Sigmoid colon (tissue), 7 donors: Measurements from ENCODE around the gene GLI3. TPM values are rescaled to one million over a fixed set of nuclear protein-coding genes. Genes with fewer than 3 reads are reported as not detected.
A peak's percentile ranks its signal among the peaks of the same experiment; 100 is the strongest.

ENCODE experiments used
- DNase-seq: peaks from one replicate; pipeline ENCODE4 v3.0.0-alpha.2; 2019
- H3K27ac ChIP-seq, 4 donors: fragments of 200-600 bp; sonication (generic); one replicate each; pipeline ENCODE4 v1.5.1; 2016 to 2019; ENCODE audit warnings: mild to moderate bottlenecking in 1 of 4
- H3K27me3 ChIP-seq, 3 donors: fragments of 200-600 bp; sonication (generic); one replicate each; pipeline ENCODE4 v1.5.1; 2019; ENCODE audit warnings: mild to moderate bottlenecking in 1 of 3
- H3K36me3 ChIP-seq, 4 donors: fragments of 200-600 bp; sonication (generic); one replicate each; pipeline ENCODE4 v1.5.1; 2016 to 2019
- H3K4me1 ChIP-seq, 4 donors: fragments of 200-600 bp; sonication (generic); one replicate each; pipeline ENCODE4 v1.5.1; 2017 to 2019
- H3K4me3 ChIP-seq, 4 donors: fragments of 200-600 bp; sonication (generic); one replicate each; pipeline ENCODE4 v1.5.1; 2017 to 2019; ENCODE audit warnings: mild to moderate bottlenecking in 2 of 4, moderate library complexity in 1 of 4
- H3K9me3 ChIP-seq, 4 donors: fragments of 200-600 bp in 3 of 4; sonication (generic) in 3 of 4; one replicate each; pipeline versions ENCODE4 v1.5.1 to v1.6.1; 2013 to 2019
- CTCF ChIP-seq, 4 experiments: fragments of 450-650 bp in 3 of 4; fragments of 200-600 bp in 1 of 4; IDR thresholded peaks; one replicate each; pipeline ENCODE4 v1.5.1; 2016 to 2019; ENCODE audit warnings: antibody characterized with exemption in 4 of 4, mild to moderate bottlenecking in 3 of 4, moderate library complexity in 2 of 4
- EP300 ChIP-seq, 4 donors: sonication (generic); formaldehyde crosslinking; IDR thresholded peaks; one replicate each; pipeline ENCODE4 v1.6.1; 2017; ENCODE audit warnings: antibody characterized with exemption in 4 of 4
- POLR2A ChIP-seq, 2 donors: fragments of 450-650 bp; IDR thresholded peaks; one replicate each; pipeline ENCODE4 v1.6.1; 2016; ENCODE audit warnings: antibody characterized with exemption in 2 of 2, mild to moderate bottlenecking in 2 of 2, moderate library complexity in 2 of 2
- POLR2AphosphoS5 ChIP-seq, 4 donors: sonication (generic); formaldehyde crosslinking; IDR thresholded peaks; one replicate each; pipeline ENCODE4 v1.6.1; 2017; ENCODE audit warnings: antibody characterized with exemption in 4 of 4
- WGBS, 2 donors: extraction: QIAGEN DNeasy Blood & Tissue Kit; methylation state at CpG; one replicate each; pipeline ENCODE4 v1.1.7; 2013; 5-methylcytosine and 5-hydroxymethylcytosine counted together
- intact Hi-C: fragments of 100-400 bp; cut with DNase I; formaldehyde crosslinking; loops from one replicate; pipeline ENCODE4 v1.15.1; 2023
- polyA plus RNA-seq, 3 donors: library from polyadenylated mRNA; stranded (reverse); fragments of 200-250 nt; gene quantifications; one replicate each; pipeline ENCODE4 v1.2.3, GENCODE V29; 2013
- total RNA-seq, 4 donors: library from RNA; depleted of rRNA; stranded (reverse); fragments of >200 nt; gene quantifications; one replicate each; pipeline ENCODE4 v1.1.0, GENCODE V29; 2016
- donor health status: healthy with polysubstance abuse.
- donor health status: Bipolar disorder and iron deficiency.
- donor health status: healthy.

Gene GLI3
- total and polyA plus RNA-seq, 7 donors = 0.23 to 31.6 (median 17.2) TPM

GRCh38 chr7:42137941-42138340, 99.1 kb downstream of the GLI3 start:
- 75 to 76% methylated on average over 4 of the region's 4 CpGs for WGBS, 2 donors
- intact Hi-C loops = no loop called here

GRCh38 chr7:42137431-42137830, 99.6 kb downstream of the GLI3 start:
- H3K27me3 ChIP-seq = no peaks in the 10 kb centered on the region
- TF ChIP-seq POLR2AphosphoS5 (IDR thresholded peaks at IDR 0.05) (no peak), CTCF (IDR thresholded peaks at IDR 0.05) (no peak), EP300 (IDR thresholded peaks at IDR 0.05) (no peak), POLR2A (IDR thresholded peaks at IDR 0.05) (no peak)
- H3K9me3 ChIP-seq = no peaks in the 10 kb centered on the region
- peaks cover 0 to 83% (median 52%) of the 10 kb centered on the region in 4 donors for H3K4me1 ChIP-seq
- DNase-seq = no peak
- no peak overlapping the region for H3K27ac ChIP-seq
- 84 to 87% methylated on average over 3 of the region's 3 CpGs for WGBS, 2 donors
- no peaks in the 10 kb centered on the region for H3K36me3 ChIP-seq
- intact Hi-C loops = no loop called here
- no peak overlapping the region for H3K4me3 ChIP-seq

More at GRCh38 chr7:42137941-42138340, 99.1 kb downstream of the GLI3 start:
- peaks cover 0 to 79% (median 53%) of the 10 kb centered on the region in 4 donors for H3K4me1 ChIP-seq
- no peak overlapping the region for H3K4me3 ChIP-seq
- TF ChIP-seq POLR2AphosphoS5 (IDR thresholded peaks at IDR 0.05) = no peak
- TF ChIP-seq CTCF (IDR thresholded peaks at IDR 0.05) = no peak
- TF ChIP-seq POLR2A (IDR thresholded peaks at IDR 0.05) = no peak
- TF ChIP-seq EP300 (IDR thresholded peaks at IDR 0.05) = no peak
- DNase-seq = no peak
- no peaks in the 10 kb centered on the region for H3K36me3 ChIP-seq
- no peak overlapping the region for H3K27ac ChIP-seq
- H3K9me3 ChIP-seq = no peaks in the 10 kb centered on the region
- no peaks in the 10 kb centered on the region for H3K27me3 ChIP-seq

- Histone ChIP-seq H3K27me3 (no peaks in the 10 kb centered on the region), H3K4me3 (no peak overlapping the region), H3K36me3 (no peaks in the 10 kb centered on the region), H3K9me3 (no peaks in the 10 kb centered on the region), H3K27ac (peak overlapping the region in 2 of 4 donors; percentile 13 to 60), H3K4me1 (peaks cover 0 to 81% (median 52%) of the 10 kb centered on the region in 4 donors)
- intact Hi-C loops = no loop called here
- no peak for TF ChIP-seq CTCF (IDR thresholded peaks at IDR 0.05)
- TF ChIP-seq EP300 (IDR thresholded peaks at IDR 0.05) = no peak
- TF ChIP-seq POLR2AphosphoS5 (IDR thresholded peaks at IDR 0.05) = no peak
- 93 to 96% methylated on average over 1 of the region's 1 CpG for WGBS, 2 donors
- no peak for DNase-seq
Measured at GRCh38 chr7:42135728-42136127, 101.3 kb downstream of the GLI3 start.

- no peak overlapping the region for H3K4me3 ChIP-seq
- no peaks in the 10 kb centered on the region for H3K9me3 ChIP-seq
- WGBS, 2 donors = 85 to 87% methylated on average over 10 of the region's 10 CpGs
- peak in 1 of 4 donors; percentile 20 for TF ChIP-seq POLR2AphosphoS5 (IDR thresholded peaks at IDR 0.05)
- no peak for TF ChIP-seq CTCF (IDR thresholded peaks at IDR 0.05)
- no peak for DNase-seq
- peaks cover 0 to 67% (median 48%) of the 10 kb centered on the region in 4 donors for H3K4me1 ChIP-seq
- no peaks in the 10 kb centered on the region for H3K27me3 ChIP-seq
- intact Hi-C loops = no loop called here
- H3K36me3 ChIP-seq = no peaks in the 10 kb centered on the region
- peak overlapping the region in 3 of 4 donors; percentile 41 to 60 (median 55) for H3K27ac ChIP-seq
Measured at GRCh38 chr7:42134276-42134876, 102.6 kb downstream of the GLI3 start.

- H3K36me3 ChIP-seq = no peaks in the 10 kb centered on the region
- WGBS, 2 donors = 73% methylated on average over 3 of the region's 3 CpGs
- no peaks in the 10 kb centered on the region for H3K27me3 ChIP-seq
- peaks cover 0 to 57% (median 39%) of the 10 kb centered on the region in 4 donors for H3K4me1 ChIP-seq
- no peak overlapping the region for H3K4me3 ChIP-seq
- intact Hi-C loops = no loop called here
- no peak for DNase-seq
- no peaks in the 10 kb centered on the region for H3K9me3 ChIP-seq
- TF ChIP-seq EP300 (IDR thresholded peaks at IDR 0.05) (no peak), POLR2AphosphoS5 (IDR thresholded peaks at IDR 0.05) (no peak), POLR2A (IDR thresholded peaks at IDR 0.05) (no peak)
- H3K27ac ChIP-seq = peak overlapping the region in 1 of 4 donors; percentile 60
Measured at GRCh38 chr7:42133321-42133720, 103.7 kb downstream of the GLI3 start.
